OCI-LY7 (cell line): ENCODE measurements around the gene BTN1A1. TPM values are rescaled to one million over a fixed set of nuclear protein-coding genes. Genes with fewer than 3 reads are reported as not detected.

Experiments
- BruUV-seq: library from RNA; stranded (reverse); fragments of 400-500 nt; replicated peaks from 2 replicates; lab custom pipeline; 2021; lab: Mats Ljungman, UMichigan
- CTCF ChIA-PET: fragments of 300-600 bp; sonication (Branson Sonifier 250); formaldehyde crosslinking; loops from one replicate; lab custom pipeline; 2022; ENCODE audit warnings: antibody characterized with exemption; ENCODE audit not compliant: unreplicated experiment; lab: Charles Lee
- POLR2A ChIA-PET: fragments of 300-600 bp; sonication (Branson Sonifier 250); formaldehyde crosslinking; loops from one replicate; lab custom pipeline; 2022; ENCODE audit warnings: antibody characterized with exemption; lab: Charles Lee
- DNase-seq: peaks from one replicate; pipeline ENCODE4 v3.0.0-alpha.2; 2015; ENCODE audit warnings: low spot score
- H2AFZ ChIP-seq: fragments of 200-600 bp; sonication (generic), shearing (Covaris generic); 2 replicates; pipeline ENCODE4 v1.6.1; 2014; ENCODE audit warnings: mild to moderate bottlenecking, antibody characterized with exemption, low read length, moderate library complexity
- H3K27ac ChIP-seq: fragments of 200-600 bp; sonication (generic); 2 replicates; pipeline ENCODE4 v1.5.1; 2014; ENCODE audit warnings: mixed run types, low read depth, mild to moderate bottlenecking, moderate library complexity, low read length, inconsistent platforms; ENCODE audit not compliant: poor library complexity, severe bottlenecking
- H3K36me3 ChIP-seq: fragments of 200-600 bp; sonication (generic); 2 replicates; pipeline ENCODE4 v1.6.1; 2014; ENCODE audit warnings: mild to moderate bottlenecking, antibody characterized with exemption, low read length, moderate library complexity, mixed read lengths; ENCODE audit not compliant: insufficient read depth
- H3K4me1 ChIP-seq: fragments of 200-600 bp; sonication (generic); 2 replicates; pipeline ENCODE4 v1.5.1; 2014; ENCODE audit warnings: mild to moderate bottlenecking, low read length; ENCODE audit not compliant: insufficient read depth, poor library complexity, severe bottlenecking
- H3K4me2 ChIP-seq: fragments of 200-600 bp; sonication (generic); 2 replicates; pipeline ENCODE4 v1.6.1; 2014; ENCODE audit warnings: mild to moderate bottlenecking, low read length
- H3K4me3 ChIP-seq: fragments of 200-600 bp; sonication (generic); 2 replicates; pipeline ENCODE4 v1.5.1; 2014; ENCODE audit warnings: mild to moderate bottlenecking, low read depth, low read length; ENCODE audit not compliant: poor library complexity, severe bottlenecking
- H3K79me2 ChIP-seq: fragments of 200-600 bp; sonication (generic); 2 replicates; pipeline ENCODE4 v1.6.1; 2016; ENCODE audit warnings: low read depth, mild to moderate bottlenecking, low read length, moderate library complexity, mixed read lengths; ENCODE audit not compliant: insufficient read depth
- H3K9me2 ChIP-seq: fragments of 200-600 bp; sonication (generic); 2 replicates; pipeline ENCODE4 v1.6.1; 2016; ENCODE audit warnings: mild to moderate bottlenecking, low read length, mixed read lengths; ENCODE audit not compliant: insufficient read depth
- H3K9me3 ChIP-seq: fragments of 200-600 bp; sonication (generic); 2 replicates; pipeline ENCODE4 v1.6.1; 2014; ENCODE audit warnings: mild to moderate bottlenecking, mixed run types, low read length, mixed read lengths
- H4K20me1 ChIP-seq: fragments of 200-600 bp; sonication (generic); 2 replicates; pipeline ENCODE4 v1.6.1; 2014; ENCODE audit warnings: mild to moderate bottlenecking, antibody characterized with exemption, low read length, moderate library complexity, mixed read lengths; ENCODE audit not compliant: insufficient read depth
- CTCF ChIP-seq: fragments of 200-600 bp; sonication (generic); conservative IDR thresholded peaks from 2 replicates; pipeline ENCODE4 v1.5.1; 2014; ENCODE audit warnings: mild to moderate bottlenecking, antibody characterized with exemption, low read length, moderate library complexity, mixed read lengths
- EZH2phosphoT487 ChIP-seq: fragments of 200-600 bp; sonication (generic); IDR thresholded peaks from 2 replicates; pipeline ENCODE4 v1.6.1; 2018; ENCODE audit warnings: low read depth, borderline replicate concordance, mild to moderate bottlenecking, mixed run types, antibody characterized with exemption, low read length, moderate library complexity, mixed read lengths
- intact Hi-C: fragments of 100-400 bp; cut with micrococcal nuclease; formaldehyde crosslinking; loops from one replicate; pipeline ENCODE4 v1.10.0; 2022; ENCODE audit not compliant: unreplicated experiment
- total RNA-seq, 2 experiments: library from RNA; depleted of rRNA in 1 of 2; stranded (reverse); fragments of >200 nt in 1 of 2; shearing (Covaris generic) in 1 of 2; gene quantifications; 2 replicates each; pipeline ENCODE4 v1.2.3, GENCODE V29; 2014 to 2022

Gene BTN1A1
- total RNA-seq, 2 experiments from 2014 or later, result 0.25 to 1.0 TPM

DNA sequence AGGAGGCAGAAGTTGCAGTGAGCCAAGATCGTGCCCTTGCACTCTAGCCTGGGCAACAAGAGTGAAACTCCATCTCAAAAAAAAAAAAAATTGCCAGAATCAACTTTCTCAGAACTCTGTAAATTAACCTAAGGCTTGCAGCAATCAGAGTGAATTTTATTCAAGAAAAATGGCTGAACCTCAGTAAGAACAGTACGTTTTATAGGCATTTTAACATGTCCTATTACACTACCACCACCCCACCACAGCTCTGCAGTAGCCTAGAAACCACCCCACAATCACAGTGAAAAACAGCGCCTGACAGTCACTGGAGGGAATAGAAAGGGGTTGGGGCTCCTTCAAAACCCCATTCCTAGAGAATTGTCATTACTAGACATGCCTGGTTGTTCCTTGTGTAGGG, 16.4 kb upstream of the BTN1A1 start:
- TF ChIP-seq CTCF (no peak), EZH2phosphoT487 (no peak)
- POLR2A ChIA-PET, result interaction anchor here (1.6 to 2.3 kb wide), 4 partner anchors 8 to 19 kb away, joined by 5 to 17 read pairs (median 10); no protein-coding TSS in a partner anchor
- no peak overlapping the region for H3K27ac ChIP-seq
- CTCF ChIA-PET, result no interaction called here
- peaks cover 17% of the 10 kb centered on the region for H3K4me1 ChIP-seq
- peaks cover 28% of the 10 kb centered on the region for H3K9me3 ChIP-seq
- DNase-seq, result no peak
- H3K4me2 ChIP-seq, result no peak overlapping the region
- H2AFZ ChIP-seq, result peak overlapping the region; percentile 38; the same call in 1 of the 2 replicates
- no peaks in the 10 kb centered on the region for H3K79me2 ChIP-seq
- peaks cover 9% of the 10 kb centered on the region; the same call in 1 of the 2 replicates for H3K36me3 ChIP-seq
- H4K20me1 ChIP-seq, result no peaks in the 10 kb centered on the region
- no TSS peak for BruUV-seq
- intact Hi-C loops, result no loop called here
- no peak overlapping the region for H3K4me3 ChIP-seq
- H3K9me2 ChIP-seq, result no peaks in the 10 kb centered on the region

- H2AFZ ChIP-seq, result peak overlapping the region; percentile 38; the same call in 1 of the 2 replicates
- no peaks in the 10 kb centered on the region for H3K9me2 ChIP-seq
- H3K27ac ChIP-seq, result no peak overlapping the region
- peaks cover 28% of the 10 kb centered on the region for H3K9me3 ChIP-seq
- H3K4me1 ChIP-seq, result peaks cover 12% of the 10 kb centered on the region
- no TSS peak for BruUV-seq
- POLR2A ChIA-PET, result interaction anchor here (0.5 to 2.3 kb wide), 7 partner anchors 8 to 268 kb away, joined by 3 to 17 read pairs (median 5); partner anchors contain the start of genes BTN1A1 and HMGN4
- no peak overlapping the region for H3K4me3 ChIP-seq
- CTCF ChIA-PET, result no interaction called here
- H4K20me1 ChIP-seq, result no peaks in the 10 kb centered on the region
- peaks cover 9% of the 10 kb centered on the region; the same call in 1 of the 2 replicates for H3K36me3 ChIP-seq
- intact Hi-C loops, result no loop called here
- H3K4me2 ChIP-seq, result no peak overlapping the region
- H3K79me2 ChIP-seq, result no peaks in the 10 kb centered on the region
- DNase-seq, result no peak
- no peak for TF ChIP-seq CTCF
- no peak for TF ChIP-seq EZH2phosphoT487
Observed at GRCh38 chr6:26484161-26484560, 15.9 kb upstream of the BTN1A1 start.

DNA sequence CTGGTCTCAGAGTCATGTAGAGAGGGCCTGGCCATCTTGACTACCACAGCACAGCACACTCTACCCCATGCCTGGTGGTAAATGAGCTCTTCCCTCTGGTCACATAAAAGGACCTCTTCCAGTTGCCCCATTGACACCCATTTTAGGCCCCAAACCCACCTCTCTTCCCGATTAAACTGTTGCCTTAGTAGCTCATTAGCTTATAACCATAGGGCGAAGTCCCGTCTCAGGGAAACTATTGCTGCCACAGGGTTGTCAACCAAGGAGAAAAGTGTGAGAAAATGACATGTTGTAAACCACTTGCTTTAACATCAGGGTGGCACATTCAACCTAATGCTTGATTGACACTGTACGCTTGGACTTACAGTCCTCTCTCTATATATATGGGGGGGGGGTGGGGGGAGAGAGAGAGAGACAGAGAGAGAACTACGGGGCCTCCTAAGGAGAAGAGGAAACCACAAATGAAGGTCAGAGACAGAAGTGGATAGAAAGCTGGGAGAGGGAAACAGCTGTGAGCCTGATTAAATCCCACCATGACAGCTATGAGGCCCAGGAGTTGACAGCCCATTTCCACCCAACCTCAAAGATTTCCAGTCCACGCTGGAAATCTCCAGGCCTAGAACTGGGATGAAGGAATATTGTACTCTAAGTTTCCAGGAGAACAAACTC, 14.9 kb upstream of the BTN1A1 start:
- ChIA-PET POLR2A (interaction anchor here (1.0 to 2.3 kb wide), 7 partner anchors 9 to 52 kb away, joined by 3 to 17 read pairs (median 5); partner anchors contain the start of genes BTN1A1 and HMGN4), CTCF (interaction anchor here (0.7 to 1.3 kb wide), 2 partner anchors 17 to 18 kb away, joined by 3 read pairs; no protein-coding TSS in a partner anchor)
- BruUV-seq, result no TSS peak
- Histone ChIP-seq H3K4me2 (no peak overlapping the region), H3K27ac (no peak overlapping the region), H4K20me1 (no peaks in the 10 kb centered on the region), H2AFZ (no peak overlapping the region), H3K36me3 (peaks cover 9% of the 10 kb centered on the region; the same call in 1 of the 2 replicates), H3K4me1 (peaks cover 12% of the 10 kb centered on the region), H3K79me2 (no peaks in the 10 kb centered on the region), H3K4me3 (no peak overlapping the region), H3K9me2 (no peaks in the 10 kb centered on the region), H3K9me3 (peaks cover 27% of the 10 kb centered on the region)
- intact Hi-C loops, result no loop called here
- TF ChIP-seq EZH2phosphoT487, result no peak
- TF ChIP-seq CTCF, result no peak
- no peak for DNase-seq
